Uterus (tissue), 2 donors: ENCODE data around the gene GRK5.

ENCODE experiments used
- CTCF ChIP-seq, 4 experiments: fragments of 200-600 bp in 2 of 4; fragments of 450-650 bp in 2 of 4; sonication (generic) in 2 of 4; IDR thresholded peaks; one replicate each; pipeline ENCODE4 v1.5.1; 2016 to 2019; ENCODE audit warnings: antibody characterized with exemption in 4 of 4, mild to moderate bottlenecking in 2 of 4, moderate library complexity in 1 of 4
- POLR2A ChIP-seq, 2 donors: fragments of 450-650 bp; IDR thresholded peaks; one replicate each; pipeline ENCODE4 v1.6.1; 2016; ENCODE audit warnings: antibody characterized with exemption in 2 of 2, mild to moderate bottlenecking in 1 of 2, moderate library complexity in 1 of 2

- TF ChIP-seq CTCF (IDR thresholded peaks at IDR 0.05): no peak
- no peak for TF ChIP-seq POLR2A (IDR thresholded peaks at IDR 0.05)
Measured at GRCh38 chr10:119371704-119372663, 164.6 kb downstream of the GRK5 start.
